GM19193 (cell line): ENCODE data around the gene UTP11.

Source experiments
- POLR2A ChIP-seq: IDR thresholded peaks from 4 replicates; pipeline ENCODE4 v1.6.1; 2011; ENCODE audit not compliant: insufficient read depth, insufficient read length; ENCODE audit errors: extremely low read depth

Gene UTP11

DNA sequence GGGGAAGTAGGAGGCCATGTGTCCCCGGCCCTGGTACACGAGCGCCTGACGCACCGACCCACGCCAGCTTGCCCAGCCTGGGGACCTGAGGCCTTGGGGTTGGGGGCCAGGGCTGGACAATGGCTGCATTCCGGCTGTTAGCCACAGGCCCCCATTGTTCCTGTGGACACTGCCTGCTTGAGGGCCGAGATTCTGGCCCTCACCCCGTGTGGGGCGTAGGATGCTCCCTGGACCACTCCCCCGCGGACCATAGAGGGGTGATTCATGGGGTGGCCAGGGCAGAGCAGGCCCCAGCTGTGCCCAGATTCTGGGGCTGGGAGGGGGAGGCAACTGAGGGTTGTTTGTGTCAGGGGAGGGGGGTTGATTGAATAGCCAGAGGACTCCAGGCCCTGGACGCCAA is 22.3 kb downstream of the UTP11 start:
- no peak for TF ChIP-seq POLR2A

DNA sequence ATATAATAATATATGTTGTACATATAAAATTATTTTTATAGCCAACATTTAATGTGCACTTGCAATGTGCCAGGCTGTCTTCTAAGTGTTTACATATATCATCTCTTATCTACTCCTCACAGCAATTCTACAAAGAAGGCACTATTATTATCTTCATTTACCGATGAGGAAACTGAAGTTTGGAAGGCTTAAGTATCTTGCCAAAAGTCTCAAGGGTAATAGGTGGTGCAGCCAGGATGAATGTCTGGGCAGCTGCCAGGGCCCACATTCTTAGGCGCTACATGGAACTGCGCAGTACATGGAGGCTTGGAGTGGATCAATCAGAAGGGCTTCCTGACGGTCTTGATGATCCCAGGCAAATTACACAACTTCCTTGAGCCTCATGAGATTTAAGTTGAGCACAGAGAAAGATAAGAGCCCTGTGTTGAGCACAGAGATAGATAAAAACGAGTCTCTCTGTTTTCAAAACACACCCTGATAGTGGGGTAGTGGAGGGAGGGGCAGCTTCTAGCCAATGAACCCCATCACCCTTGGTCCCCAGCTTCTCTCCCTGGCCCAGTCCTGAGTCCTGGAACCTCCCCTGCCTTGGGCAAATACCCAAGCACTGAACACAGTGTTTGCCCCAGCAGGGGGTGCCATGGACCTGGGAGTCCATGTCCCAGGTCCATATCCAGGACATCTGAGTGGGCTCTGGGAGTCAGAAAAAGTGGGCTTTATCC is 24.8 kb downstream of the UTP11 start:
- no peak for TF ChIP-seq POLR2A

DNA sequence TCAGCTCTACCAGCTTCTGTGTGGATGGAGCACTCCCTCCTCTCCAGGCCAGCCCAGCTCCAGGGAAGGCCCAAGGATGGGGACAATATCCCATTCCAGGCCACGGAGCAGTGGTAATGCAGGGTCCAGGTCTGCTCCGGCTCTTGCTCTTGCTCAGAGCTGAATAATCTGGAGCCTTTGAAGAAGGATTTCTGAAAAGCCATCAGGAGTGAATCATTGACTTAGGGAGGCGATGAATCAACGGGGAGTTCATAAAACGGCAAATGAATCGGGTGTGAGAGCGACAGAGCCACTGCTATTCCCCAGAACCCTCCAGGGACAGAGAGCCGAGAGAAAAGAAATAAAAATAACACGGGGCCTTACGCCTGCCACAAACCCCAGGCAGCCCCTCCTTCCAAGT is 26.3 kb downstream of the UTP11 start:
- TF ChIP-seq POLR2A, result no peak

DNA sequence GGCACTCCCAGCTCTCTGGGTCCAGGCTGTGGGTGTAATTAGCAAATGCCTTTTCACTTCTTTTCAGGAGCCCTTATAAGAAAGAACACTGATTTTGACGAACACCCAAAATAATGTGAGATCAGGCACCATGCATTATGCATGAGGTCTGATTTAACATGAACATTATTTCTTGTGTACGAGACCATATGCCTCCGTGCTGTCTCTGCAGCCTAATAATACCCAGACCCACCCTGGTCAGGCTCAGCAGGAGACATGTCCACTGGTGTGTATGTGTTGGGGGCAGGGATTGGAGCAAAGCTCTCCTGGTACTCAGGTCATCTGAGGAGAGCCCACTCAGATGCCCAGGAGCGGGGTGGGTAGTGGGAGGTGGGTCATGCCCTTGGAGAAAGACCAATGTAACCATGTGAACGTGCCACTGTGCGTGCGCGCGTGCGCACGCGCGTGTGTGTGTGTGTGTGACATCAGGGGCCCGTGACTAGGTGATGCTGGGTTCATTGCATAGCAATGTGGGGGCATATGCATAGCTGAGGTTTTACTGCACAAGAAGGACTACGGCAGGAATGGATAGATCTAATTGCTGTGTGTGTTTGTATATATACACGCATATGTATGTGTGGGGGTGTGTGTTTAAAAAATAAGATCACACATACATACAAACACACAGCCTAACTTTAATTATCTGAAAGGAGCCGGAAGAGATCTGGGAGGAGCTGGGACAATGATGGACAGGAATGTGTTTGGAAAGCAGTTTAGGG is 27.0 kb downstream of the UTP11 start:
- TF ChIP-seq POLR2A, result no peak

DNA sequence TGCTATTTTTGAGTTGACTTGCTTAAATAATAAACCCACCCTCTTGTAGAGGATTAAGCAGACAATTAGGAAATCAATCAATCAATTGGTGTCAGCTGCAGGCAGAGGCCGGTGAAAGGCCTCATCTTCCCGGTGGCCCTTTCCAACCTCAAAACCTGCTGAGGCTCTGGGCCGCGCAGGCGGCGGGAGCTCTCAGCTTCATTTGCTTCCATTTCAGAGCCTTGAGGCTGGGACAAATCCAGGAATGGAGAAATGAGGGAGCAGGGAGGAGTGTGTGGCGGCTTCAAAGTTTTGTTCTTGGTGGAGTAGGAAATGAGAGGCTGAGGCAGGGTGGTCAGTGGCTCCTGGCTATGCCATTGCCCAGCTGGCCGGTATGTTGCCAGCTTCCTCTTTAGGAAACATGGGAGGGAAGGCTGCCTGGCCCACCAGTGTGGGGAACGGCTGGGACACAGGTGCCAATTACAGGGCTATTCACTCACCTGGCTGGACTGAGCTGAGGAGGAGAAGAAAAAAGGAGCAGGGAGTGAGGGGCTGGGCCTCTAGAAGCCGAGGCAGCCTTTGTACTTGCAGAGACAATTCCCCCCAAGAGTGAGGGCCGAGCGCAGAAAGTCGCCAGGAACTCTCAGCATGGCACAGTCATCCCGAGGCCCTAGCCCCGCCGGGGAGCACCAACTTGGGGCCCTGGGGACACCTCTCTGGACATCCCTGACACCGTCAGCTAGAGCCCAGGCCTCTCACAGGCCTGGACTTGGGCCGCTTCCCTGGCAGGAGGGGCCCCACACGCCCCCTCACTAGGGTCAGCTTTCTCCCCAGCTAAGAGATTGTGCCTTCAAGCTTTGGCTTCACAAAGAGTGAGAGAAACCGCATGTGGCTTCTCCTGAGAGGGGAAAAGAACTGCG is 29.7 kb downstream of the UTP11 start:
- no peak for TF ChIP-seq POLR2A

DNA sequence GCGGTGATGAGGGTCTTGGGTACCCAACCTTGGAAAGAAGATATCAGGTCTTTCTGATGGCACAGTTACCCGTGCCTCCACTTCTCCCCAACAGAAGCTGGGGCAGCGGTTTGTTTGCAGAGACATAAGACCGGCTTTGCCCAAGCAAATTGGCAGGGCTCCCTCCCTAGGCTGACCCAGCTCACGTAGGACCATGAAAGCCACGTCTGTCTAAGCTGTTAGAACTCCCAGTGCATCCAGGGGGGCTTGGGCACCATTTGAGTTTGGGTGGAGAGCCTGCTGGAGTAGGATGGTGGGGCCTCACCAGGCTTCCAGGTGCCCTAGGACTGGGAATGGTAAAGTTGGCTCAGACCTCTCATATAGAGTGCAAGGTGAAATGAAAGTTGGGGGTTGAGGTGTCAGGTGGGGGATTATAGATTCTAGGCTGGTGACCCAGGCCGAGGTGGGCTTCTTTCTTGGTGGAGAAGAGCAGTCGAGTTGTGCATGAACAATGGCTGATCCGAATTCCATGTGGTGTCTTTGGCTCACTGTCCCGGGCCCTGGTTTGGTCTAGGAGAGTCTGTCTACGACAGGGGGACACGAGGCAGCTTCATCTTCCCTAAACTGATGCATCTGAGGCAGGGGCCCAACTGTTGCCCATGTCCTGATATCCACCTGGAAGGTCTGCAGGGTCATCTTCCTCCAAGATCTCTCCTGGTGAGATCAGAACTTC is 30.7 kb downstream of the UTP11 start:
- no peak for TF ChIP-seq POLR2A

DNA sequence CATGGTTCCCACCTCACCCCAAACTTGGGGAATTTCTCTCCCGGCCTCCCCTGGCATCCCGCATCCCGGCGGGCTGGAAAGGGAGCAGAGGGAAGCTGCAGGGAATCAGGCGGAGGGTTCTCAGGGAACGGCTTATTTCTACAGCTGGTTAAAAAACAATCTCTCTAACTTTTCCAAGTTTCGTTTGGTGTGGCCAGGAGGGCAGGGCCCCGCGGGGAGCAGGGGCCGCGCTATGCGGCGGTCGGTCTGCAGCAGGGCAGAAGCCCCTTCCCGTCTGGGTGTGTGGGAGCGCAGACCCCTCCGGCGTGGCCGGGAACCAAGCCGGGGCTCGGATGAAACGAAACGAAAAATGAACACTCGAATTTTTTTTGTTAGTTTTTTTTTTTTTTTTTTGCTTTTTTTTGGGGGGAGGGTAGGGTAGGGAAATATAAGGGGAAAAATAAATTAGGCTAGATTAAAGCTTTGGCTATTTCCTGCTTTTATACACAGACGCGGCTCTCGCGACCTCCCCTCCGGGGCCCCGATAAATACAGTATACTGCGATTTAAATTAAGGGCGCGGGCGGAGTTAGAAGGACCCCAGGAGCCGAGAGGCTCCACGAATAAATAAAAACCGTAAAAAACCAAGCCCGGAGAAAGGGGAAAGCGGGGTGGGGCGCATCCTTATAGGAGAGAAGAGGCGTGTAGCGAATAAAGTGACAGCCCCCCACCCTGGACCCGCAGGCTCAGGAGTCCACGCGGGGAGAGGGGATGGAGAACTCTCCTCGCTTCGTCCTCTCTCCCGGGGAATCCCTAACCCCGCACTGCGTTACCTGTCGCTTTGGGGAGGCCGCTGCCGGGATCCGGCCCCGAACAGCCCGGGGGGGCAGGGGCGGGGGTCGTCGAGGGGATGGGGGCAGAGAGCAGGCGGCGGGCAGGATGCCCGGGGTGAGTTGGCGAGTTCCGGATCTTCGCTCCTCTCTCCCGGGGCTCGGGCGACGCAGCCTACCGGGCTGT is 32.0 kb downstream of the UTP11 start:
- TF ChIP-seq POLR2A, result no peak

DNA sequence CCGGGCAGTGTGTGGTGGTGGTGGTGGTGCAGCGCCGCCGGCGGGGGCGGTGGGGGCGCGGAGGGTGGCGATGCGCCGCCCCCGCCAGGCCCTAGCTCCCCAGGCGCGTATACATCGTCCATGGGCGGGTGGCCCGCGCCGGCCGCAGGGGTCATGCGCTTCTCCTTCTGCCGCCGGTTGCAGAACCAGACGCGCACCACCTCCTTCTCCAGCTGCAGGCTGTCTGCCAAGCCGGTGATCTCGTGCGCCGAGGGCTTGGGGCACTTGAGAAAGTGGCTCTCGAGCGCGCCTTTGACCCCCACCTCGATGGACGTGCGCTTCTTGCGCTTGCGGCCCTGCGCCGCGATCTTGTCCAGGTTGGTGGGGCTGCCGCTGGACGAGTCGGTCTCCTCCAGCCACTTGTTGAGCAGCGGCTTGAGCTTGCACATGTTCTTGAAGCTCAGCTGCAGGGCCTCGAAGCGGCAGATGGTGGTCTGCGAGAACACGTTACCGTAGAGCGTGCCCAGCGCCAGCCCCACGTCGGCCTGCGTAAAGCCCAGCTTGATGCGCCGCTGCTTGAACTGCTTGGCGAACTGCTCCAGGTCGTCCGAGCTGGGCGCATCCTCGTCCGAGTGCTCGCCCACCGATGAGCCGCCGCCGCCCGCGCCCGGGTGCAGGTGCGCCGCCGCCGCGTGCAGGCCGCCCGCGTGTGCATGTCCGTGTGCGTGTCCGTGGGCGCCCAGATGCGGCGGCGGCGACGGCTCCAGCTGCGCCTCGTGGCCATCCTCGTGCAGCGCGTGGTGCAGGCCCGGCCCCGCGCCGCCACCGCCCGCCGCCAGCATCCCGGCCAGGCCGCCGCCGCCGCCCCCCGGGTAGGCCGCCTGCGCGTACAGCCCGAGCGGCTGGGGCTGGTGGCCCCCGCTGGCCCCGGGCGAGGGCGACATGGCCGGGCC is 33.1 kb downstream of the UTP11 start:
- no peak for TF ChIP-seq POLR2A

DNA sequence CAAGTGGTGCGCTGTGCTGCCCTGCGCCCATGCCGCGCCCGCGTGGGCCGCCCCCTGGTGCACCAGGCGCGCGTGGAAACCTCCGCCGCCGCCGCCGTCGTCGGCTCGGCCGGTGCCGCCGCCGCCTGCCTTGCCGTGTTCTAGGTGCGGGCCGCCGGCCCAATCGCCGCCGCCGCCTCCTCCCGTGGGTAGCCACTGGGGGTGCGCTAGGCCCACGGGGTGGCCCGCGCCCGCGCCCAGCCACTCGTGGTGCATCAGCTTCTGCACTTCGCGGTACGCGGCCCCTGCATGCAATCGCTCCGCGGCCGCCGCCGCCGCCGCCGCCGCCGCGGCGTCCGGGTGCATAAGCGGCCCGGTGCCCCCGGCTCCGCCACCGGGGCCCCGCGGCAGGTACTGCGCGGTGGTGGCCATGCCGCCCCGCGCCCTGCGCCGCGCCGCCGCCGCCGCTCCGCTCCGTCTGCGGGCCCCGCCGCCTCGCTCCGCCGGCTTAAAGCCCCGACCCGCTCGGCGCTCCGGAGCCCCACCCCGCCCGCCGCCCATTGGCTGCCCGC is 33.9 kb downstream of the UTP11 start, which contains the start of gene POU3F1:
POU3F1 (minus strand) TSS at position 461 of the 551 bp plus-strand sequence; CDS start at position 411, 50 bp downstream.
- TF ChIP-seq POLR2A, result peak; percentile 57

DNA sequence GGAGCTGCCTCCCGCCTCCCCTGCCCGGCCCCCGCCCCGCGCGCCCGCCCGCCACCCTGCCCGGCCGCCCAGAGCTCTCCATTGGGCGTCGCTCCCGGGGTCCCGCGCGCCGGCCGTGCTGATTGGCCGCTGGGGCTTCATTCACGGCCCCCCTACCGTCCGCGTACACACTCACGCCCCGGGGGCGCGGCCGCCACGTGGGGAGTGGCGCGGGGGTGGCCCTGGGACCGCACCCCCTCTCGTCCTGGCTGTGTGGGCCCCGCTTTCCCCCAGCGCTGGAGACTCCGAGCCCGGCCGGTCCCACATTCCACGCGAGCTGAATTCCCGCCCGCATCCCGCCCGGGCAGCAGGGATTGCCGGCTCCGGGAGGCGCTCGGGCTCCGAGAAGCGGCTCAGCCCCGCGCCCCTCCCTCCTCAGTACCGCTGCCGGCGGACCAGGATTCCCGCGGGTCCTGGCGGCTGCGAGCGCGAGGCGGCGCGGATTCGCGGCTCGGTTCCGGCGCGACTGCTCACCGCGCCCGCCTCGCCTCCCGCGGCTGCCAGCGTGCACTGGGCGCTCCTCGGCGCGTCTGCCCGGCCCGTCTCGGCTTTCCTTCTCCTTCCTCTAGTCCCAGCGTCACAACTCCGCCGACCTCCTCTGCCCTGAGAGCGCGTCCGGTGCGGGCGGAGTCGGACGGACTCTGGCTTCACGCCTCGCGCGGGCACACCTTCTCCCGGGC is 34.5 kb downstream of the UTP11 start:
- TF ChIP-seq POLR2A, result no peak

DNA sequence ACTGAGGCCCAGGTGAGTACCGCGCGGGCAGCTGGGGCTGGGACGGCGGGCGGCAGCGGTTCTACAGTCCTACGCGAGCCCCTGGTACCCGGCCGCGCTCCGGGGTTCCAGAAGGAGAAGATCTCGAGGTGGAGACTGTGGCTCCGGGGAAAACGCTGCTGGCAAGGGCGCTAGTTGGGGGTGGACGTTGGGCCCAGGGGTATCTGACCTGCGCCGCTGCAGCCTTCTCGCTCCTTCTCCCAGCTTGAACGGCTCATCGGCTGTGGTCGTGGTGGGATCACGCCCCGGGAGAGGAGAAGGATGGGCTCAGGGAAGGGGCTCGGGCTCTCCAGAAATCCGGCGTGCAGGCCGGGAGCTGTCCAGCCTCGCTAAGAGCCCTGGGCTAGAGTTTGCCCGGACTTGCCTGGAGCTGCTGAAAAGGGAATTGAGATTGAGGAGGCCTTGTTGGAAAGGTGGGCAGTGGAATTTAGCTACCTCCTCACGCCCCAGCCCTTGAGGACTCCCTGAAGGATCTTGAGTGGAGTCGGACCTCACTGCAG is 35.1 kb downstream of the UTP11 start:
- no peak for TF ChIP-seq POLR2A

DNA sequence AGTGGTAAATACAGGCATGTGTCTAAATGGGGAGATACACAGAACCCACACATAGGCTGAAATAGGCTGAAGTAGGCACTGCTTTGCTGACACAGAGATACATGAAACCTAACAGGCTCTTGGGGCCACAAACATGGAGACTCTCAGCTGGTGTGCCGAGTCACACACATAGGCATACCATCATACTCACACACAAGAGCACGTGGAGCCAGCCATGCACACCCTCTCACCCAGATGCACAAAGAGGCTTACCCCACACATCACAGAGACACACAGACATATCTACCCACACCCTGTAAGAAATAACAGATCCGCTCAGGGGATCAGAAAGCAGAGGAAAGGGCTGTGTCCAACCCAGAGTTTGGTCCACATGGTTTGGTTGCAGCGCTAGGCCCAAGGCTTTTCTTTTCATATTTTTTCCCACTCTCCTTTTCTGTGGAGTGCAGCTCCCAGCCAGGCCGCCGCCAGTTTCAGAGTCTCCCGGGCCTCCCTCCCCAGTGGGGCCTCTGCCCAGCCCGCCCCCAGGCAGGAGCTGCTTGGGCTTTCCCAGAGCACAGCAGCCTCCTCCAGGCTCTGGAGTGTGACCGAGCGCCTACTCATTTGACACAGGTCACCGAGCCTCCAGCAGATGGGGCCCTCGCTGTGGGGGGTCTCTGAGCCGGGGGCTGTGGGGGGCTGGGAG is 38.0 kb downstream of the UTP11 start:
- no peak for TF ChIP-seq POLR2A
